WTC11 (cell line): ENCODE results near the gene PAK6. TPM values are rescaled to one million over a fixed set of nuclear protein-coding genes. Genes with fewer than 3 reads are reported as not detected.

Experiments
- ATAC-seq: fragments of 200-7000 bp; cut with Tn5 transposase; 2 replicates; pipeline ENCODE4 v1.10.0; 2021; ENCODE audit warnings: mild to moderate bottlenecking, moderate library complexity
- CTCF ChIA-PET: fragments of 300-600 bp; sonication (Branson Sonifier 250); formaldehyde crosslinking; loops from one replicate; lab custom pipeline; 2021; ENCODE audit warnings: antibody characterized with exemption; lab: Charles Lee
- POLR2A ChIA-PET: fragments of 350-600 bp; sonication (Branson Sonifier 250); formaldehyde crosslinking; loops from one replicate; lab custom pipeline; 2021; ENCODE audit warnings: antibody characterized with exemption; lab: Charles Lee
- DNase-seq: peaks from one replicate; pipeline ENCODE4 v3.0.0; 2021; ENCODE audit warnings: low spot score
- H3K27ac Mint-ChIP-seq: 2 replicates; pipeline ENCODE4 v1.8.0; 2021; ENCODE audit warnings: mixed read lengths
- H3K27me3 Mint-ChIP-seq: 2 replicates; pipeline ENCODE4 v1.8.0; 2021; ENCODE audit warnings: low read depth, mild to moderate bottlenecking, moderate library complexity, mixed read lengths
- H3K36me3 Mint-ChIP-seq: 2 replicates; pipeline ENCODE4 v1.8.0; 2021; ENCODE audit warnings: mixed read lengths
- H3K4me1 Mint-ChIP-seq: 2 replicates; pipeline ENCODE4 v1.8.0; 2022; ENCODE audit warnings: mixed read lengths
- H3K4me3 Mint-ChIP-seq: 2 replicates; pipeline ENCODE4 v1.8.0; 2021; ENCODE audit warnings: mild to moderate bottlenecking, moderate library complexity, mixed read lengths
- H3K9me3 Mint-ChIP-seq: 2 replicates; pipeline ENCODE4 v1.8.0; 2021; ENCODE audit warnings: mixed read lengths
- AFF4 ChIP-seq: sonication (generic); formaldehyde crosslinking; IDR thresholded peaks from 2 replicates; pipeline ENCODE4 v1.8.1; 2023; ENCODE audit warnings: mild to moderate bottlenecking, missing genetic modification reagents, borderline replicate concordance
- ATF2 ChIP-seq: sonication (generic); formaldehyde crosslinking; IDR thresholded peaks from 2 replicates; pipeline ENCODE4 v1.8.1; 2022; ENCODE audit warnings: low read depth, missing genetic modification reagents, borderline replicate concordance
- EMX1 ChIP-seq: fragments of 250-450 bp; sonication (Bioruptor Pico); IDR thresholded peaks from 2 replicates; pipeline ENCODE4 v1.8.0; 2021; ENCODE audit warnings: mild to moderate bottlenecking
- ETV6 ChIP-seq: sonication (generic); formaldehyde crosslinking; IDR thresholded peaks from 2 replicates; pipeline ENCODE4 v1.8.1; 2022; ENCODE audit warnings: mild to moderate bottlenecking, missing genetic modification reagents
- FOXK1 ChIP-seq: sonication (generic); formaldehyde crosslinking; IDR thresholded peaks from 2 replicates; pipeline ENCODE4 v1.8.0; 2022; ENCODE audit warnings: mild to moderate bottlenecking, moderate library complexity, missing genetic modification reagents
- KAT7 ChIP-seq: sonication (generic); formaldehyde crosslinking; IDR thresholded peaks from 2 replicates; pipeline ENCODE4 v1.8.1; 2023; ENCODE audit warnings: missing genetic modification reagents, mild to moderate bottlenecking, borderline replicate concordance
- MLX ChIP-seq: sonication (generic); formaldehyde crosslinking; IDR thresholded peaks from 2 replicates; pipeline ENCODE4 v1.8.1; 2023; ENCODE audit warnings: mild to moderate bottlenecking, missing genetic modification reagents, moderate library complexity
- NFATC4 ChIP-seq: fragments of 250-450 bp; sonication (Bioruptor Pico); IDR thresholded peaks from 2 replicates; pipeline ENCODE4 v1.9.0; 2021; ENCODE audit warnings: mild to moderate bottlenecking
- NFYB ChIP-seq: sonication (generic); formaldehyde crosslinking; conservative IDR thresholded peaks from 2 replicates; pipeline ENCODE4 v1.8.0; 2022; ENCODE audit warnings: low read depth, missing genetic modification reagents
- TCF7 ChIP-seq: sonication (generic); formaldehyde crosslinking; IDR thresholded peaks from 2 replicates; pipeline ENCODE4 v1.8.0; 2022; ENCODE audit warnings: mild to moderate bottlenecking, low read depth, missing genetic modification reagents, moderate library complexity
- TEAD1 ChIP-seq: sonication (generic); formaldehyde crosslinking; IDR thresholded peaks from 2 replicates; pipeline ENCODE4 v1.8.0; 2022; ENCODE audit warnings: mild to moderate bottlenecking, missing genetic modification reagents
- ZNF121 ChIP-seq: sonication (generic); formaldehyde crosslinking; IDR thresholded peaks from 2 replicates; pipeline ENCODE4 v1.8.0; 2023; ENCODE audit warnings: missing genetic modification reagents
- ZNF263 ChIP-seq: sonication (generic); formaldehyde crosslinking; IDR thresholded peaks from 2 replicates; pipeline ENCODE4 v1.8.1; 2022; ENCODE audit warnings: low read depth, mild to moderate bottlenecking, moderate library complexity, missing genetic modification reagents
- ZNF512 ChIP-seq: sonication (generic); formaldehyde crosslinking; IDR thresholded peaks from 2 replicates; pipeline ENCODE4 v1.8.1; 2022; ENCODE audit warnings: missing genetic modification reagents, borderline replicate concordance
- ZNF532 ChIP-seq: fragments of 250-450 bp; sonication (Bioruptor Pico); IDR thresholded peaks from 2 replicates; pipeline ENCODE4 v1.9.0; 2021; ENCODE audit warnings: mild to moderate bottlenecking, borderline replicate concordance
- total RNA-seq: library from RNA; stranded (reverse); gene quantifications from 3 replicates; pipeline ENCODE4 v1.2.3, GENCODE V29; 2021
- TF ChIP-seq, protein P1 (sequence below): sonication (generic); formaldehyde crosslinking; IDR thresholded peaks from 2 replicates; pipeline ENCODE4 v1.8.0; 2023; ENCODE audit warnings: missing genetic modification reagents

The PAK6 gene
- total RNA-seq, 1 experiment from 2014 or later = 11.7 TPM

DNA sequence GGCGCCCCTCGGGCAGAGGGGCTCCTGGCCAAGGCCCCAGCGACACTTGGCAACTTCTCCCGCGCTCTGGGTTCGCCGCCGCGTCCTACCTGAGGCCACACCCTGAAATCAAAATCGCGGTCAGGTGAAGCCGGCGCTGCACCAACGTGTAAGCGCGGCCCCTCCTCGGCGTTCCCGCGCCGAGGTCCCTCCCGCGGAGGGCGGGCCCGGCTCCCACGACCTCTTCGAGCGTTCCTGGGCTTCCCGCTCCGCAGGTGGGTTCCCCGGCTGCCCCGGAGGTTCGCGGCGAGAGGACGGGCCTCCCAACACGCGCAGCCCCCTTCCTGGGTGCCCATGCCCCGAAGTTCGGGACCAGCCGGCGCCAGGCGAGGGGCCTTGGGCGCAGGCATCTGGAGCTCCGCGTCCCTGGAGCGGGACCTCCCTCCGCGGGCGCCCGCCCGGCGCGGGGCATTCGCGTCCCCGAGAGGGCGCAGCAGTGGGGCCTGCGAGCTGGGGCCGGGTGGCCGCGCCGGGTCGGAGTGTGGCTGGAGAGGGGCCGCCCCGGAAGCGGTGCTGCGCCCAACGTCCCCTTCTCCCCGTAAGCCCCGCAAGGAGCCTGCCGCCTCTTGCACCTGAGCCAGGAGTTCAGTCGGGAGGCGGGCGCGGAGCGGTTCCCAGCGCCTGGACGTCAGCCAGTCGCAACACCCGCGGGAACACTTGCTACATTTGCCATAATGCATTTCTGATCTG lies 13.7 kb downstream of the PAK6 start (continued):
- no peak for TF ChIP-seq ATF2 (CRISPR knock-in tag)

DNA sequence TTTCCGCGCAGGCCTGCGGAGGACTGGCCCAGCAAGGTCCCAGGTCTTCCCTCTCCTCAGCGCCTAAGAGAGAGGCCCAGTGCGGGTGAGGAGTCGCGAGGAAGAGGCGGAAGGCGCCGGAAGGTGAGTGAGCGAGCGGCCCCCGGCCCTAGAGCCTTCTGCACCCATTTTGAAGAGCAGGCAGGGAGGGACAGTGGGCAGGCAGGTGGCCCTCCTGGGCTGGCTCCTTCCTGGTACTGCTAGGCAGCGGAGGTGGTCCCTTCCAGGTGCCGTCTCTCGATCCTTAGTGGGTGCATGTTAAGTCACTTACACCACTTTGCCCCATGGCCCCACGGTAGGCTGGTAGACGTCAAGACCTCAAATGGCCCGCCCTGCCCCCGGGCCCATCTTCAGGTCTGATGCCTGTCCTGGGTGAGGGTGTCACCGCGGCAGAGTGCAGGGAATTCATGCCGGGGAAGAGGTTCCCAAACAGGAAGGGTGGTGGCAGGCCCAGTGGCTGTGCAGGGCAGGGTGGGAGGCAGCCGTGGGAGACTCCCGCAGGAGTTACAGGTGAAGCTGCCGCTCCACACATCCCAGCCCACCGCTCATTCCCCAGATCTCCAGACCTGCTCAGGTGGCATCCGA lies 14.4 kb downstream of the PAK6 start:
- Mint-ChIP-seq H3K27me3 (peaks cover 38% of the 10 kb centered on the region), H3K9me3 (no peaks in the 10 kb centered on the region), H3K4me1 (peaks cover 24% of the 10 kb centered on the region), H3K27ac (no peak overlapping the region), H3K36me3 (no peaks in the 10 kb centered on the region)
- POLR2A ChIA-PET = no interaction called here
- CTCF ChIA-PET = interaction anchor here (0.7 to 15.1 kb wide), 8 partner anchors 13 to 56 kb away, joined by 3 to 224 read pairs (median 6); partner anchors contain the start of gene PAK6
- DNase-seq = no peak
- TF ChIP-seq KAT7 (CRISPR knock-in tag) (0 out of 2 replicates have a peak, but pooled peaks have one; percentile 26), ZNF263 (CRISPR knock-in tag) (no peak)
- TF ChIP-seq, all 79 proteins: peak for 1
- H3K4me3 Mint-ChIP-seq = peak overlapping the region; percentile 73
- peak; percentile 27; the same call in 1 of the 2 replicates for ATAC-seq

DNA sequence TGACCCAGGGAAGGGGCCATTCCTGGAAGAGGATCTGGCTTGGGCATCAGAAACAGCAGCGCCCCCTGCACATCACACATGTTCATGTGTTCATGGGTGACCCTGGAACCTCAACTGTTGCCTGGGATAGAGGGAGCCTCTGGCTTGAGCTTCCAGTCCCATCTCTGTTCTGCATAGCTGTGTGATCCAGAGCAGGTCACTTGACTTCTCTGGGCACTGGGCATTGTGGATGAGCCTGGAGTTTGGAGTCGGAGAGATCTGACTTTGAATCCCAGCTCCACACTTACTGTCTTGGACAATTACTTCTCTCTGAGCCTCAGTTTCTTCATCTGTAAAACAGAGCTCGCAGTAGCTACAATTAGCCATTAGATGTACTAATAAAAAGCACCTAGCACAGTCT lies 15.6 kb downstream of the PAK6 start:
- Mint-ChIP-seq H3K4me1 (peaks cover 33% of the 10 kb centered on the region), H3K4me3 (0 out of 2 replicates have a peak overlapping the region, but pooled peaks have one; percentile 73), H3K9me3 (no peaks in the 10 kb centered on the region), H3K27ac (no peak overlapping the region), H3K27me3 (peaks cover 38% of the 10 kb centered on the region), H3K36me3 (no peaks in the 10 kb centered on the region)
- ChIA-PET POLR2A (interaction anchor here (0.7 kb wide), 1 partner anchor 207 kb away, joined by 3 read pairs; no protein-coding TSS in a partner anchor), CTCF (interaction anchor here (0.8 to 15.1 kb wide), 7 partner anchors 10 to 69 kb away, joined by 4 to 224 read pairs (median 7); partner anchors contain the start of genes INAFM2 and PAK6)
- TF ChIP-seq, protein P1, sequence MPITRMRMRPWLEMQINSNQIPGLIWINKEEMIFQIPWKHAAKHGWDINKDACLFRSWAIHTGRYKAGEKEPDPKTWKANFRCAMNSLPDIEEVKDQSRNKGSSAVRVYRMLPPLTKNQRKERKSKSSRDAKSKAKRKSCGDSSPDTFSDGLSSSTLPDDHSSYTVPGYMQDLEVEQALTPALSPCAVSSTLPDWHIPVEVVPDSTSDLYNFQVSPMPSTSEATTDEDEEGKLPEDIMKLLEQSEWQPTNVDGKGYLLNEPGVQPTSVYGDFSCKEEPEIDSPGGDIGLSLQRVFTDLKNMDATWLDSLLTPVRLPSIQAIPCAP (CRISPR knock-in tag) = no peak
- no peak for TF ChIP-seq NFATC4
- TF ChIP-seq MLX = no peak
- TF ChIP-seq EMX1 (CRISPR knock-in tag) = no peak
- no peak for TF ChIP-seq AFF4 (CRISPR knock-in tag)
- TF ChIP-seq TCF7 = no peak
- TF ChIP-seq NFYB (CRISPR knock-in tag) = no peak
- no peak for TF ChIP-seq ZNF121 (CRISPR knock-in tag)
- TF ChIP-seq ETV6 (CRISPR knock-in tag) = no peak
- TF ChIP-seq ZNF532 = no peak
- TF ChIP-seq FOXK1 (CRISPR knock-in tag) = no peak
- TF ChIP-seq TEAD1 (CRISPR knock-in tag) = no peak
- no peak for TF ChIP-seq ZNF263 (CRISPR knock-in tag)
- TF ChIP-seq ZNF512 = no peak
- ATAC-seq (no peak), DNase-seq (no peak)
